ENCODE measurements around the gene UCK2.

- no peak for TF ChIP-seq YY1 (IDR thresholded peaks at IDR 0.05; ENCODE audit: low read depth)
- no peak for TF ChIP-seq REST (IDR thresholded peaks at IDR 0.05; ENCODE audit: low read depth)
- TF ChIP-seq EGR1 (IDR thresholded peaks at IDR 0.05): no peak
- no peak for TF ChIP-seq EP300 (IDR thresholded peaks at IDR 0.05; ENCODE audit: borderline replicate concordance)
- no peak for TF ChIP-seq FOXM1 (IDR thresholded peaks at IDR 0.05; ENCODE audit: borderline replicate concordance, low read depth)
- no peak for TF ChIP-seq CREB1 (IDR thresholded peaks at IDR 0.05; ENCODE audit: low read depth)
- TF ChIP-seq MAX (IDR thresholded peaks at IDR 0.05): no peak
- TF ChIP-seq RAD21 (IDR thresholded peaks at IDR 0.05; ENCODE audit: low read depth): no peak
- no peak for TF ChIP-seq TAF1 (IDR thresholded peaks at IDR 0.05; ENCODE audit: low read depth)
- no peak for TF ChIP-seq TCF12 (IDR thresholded peaks at IDR 0.05; ENCODE audit: low read depth)
- no peak for TF ChIP-seq CEBPB (IDR thresholded peaks at IDR 0.05)
Measured at GRCh38 chr1:165844114-165844798, 16.8 kb downstream of the UCK2 start.
